ENCODE measurements around the gene NAALAD2.
"Not testable (repeated sequence)": the region's sequence is repeated elsewhere in the genome, so short reads cannot be mapped to it uniquely, and the experiment has no call there.

NAALAD2 gene

DNA sequence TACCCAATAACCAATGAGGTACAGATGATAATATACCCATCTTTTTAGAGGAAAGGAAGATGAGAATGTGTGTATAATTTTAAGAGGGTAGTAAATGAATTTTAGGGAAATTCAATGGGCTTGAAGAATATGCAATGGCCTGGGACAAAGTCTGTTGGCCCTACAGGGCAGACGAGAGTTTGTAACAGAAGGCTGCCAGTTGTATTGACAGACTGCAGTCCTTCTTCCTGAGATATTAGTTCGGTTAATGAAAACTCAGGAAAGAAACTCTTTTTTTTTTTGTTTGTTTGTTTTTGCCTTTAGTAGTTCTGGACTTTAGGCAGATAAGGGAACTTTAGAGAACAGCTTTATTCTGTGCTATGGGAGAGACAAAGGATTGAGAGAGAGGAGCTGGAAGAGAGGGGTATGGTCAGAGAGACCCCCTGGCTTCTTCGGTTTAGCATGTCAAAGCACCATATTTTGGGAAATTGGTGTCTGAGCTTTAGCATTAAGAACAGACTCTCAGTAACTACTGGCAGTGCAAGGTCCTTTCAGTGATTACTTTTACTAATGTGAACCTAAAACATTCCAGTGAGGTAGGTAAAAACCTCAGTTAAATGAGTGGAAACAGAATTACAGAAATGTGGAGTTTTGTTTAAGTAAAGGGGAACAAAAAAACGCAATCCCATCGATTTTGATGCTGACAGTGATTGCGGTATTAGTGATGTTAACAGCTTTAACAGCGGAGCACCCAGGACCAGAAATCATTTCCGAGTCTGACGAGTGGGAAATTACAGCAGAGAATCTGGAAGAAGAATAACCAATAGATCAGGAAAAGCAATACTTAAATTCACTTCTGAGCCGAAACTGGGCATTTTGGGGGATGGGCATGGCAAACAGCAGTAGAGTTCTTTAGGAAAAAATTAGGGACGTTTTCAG lies 644 bp upstream of the NAALAD2 start:
- H3K9me3 ChIP-seq (ENCODE audit: control insufficient read depth, low read length), result no peaks in the 10 kb centered on the region
- peaks cover 8% of the 10 kb centered on the region for H3K4me1 ChIP-seq (ENCODE audit: control insufficient read depth, insufficient read depth, low read length, poor library complexity, severe bottlenecking)
- H3K27ac ChIP-seq (ENCODE audit: low read depth, low read length, severe bottlenecking), result peak overlapping the region; percentile 80
- WGBS, 2 experiments (ENCODE audit: insufficient coverage in 2 of 2), result 14 to 30% methylated on average over 8 to 10 of the region's 11 CpGs
- no peaks in the 10 kb centered on the region for H3K36me3 ChIP-seq (ENCODE audit: control insufficient read depth, insufficient read depth, low read length)
- H3K4me3 ChIP-seq (ENCODE audit: extremely low read depth, insufficient read depth, low read length, poor library complexity, severe bottlenecking), result peak overlapping the region; percentile 65

DNA sequence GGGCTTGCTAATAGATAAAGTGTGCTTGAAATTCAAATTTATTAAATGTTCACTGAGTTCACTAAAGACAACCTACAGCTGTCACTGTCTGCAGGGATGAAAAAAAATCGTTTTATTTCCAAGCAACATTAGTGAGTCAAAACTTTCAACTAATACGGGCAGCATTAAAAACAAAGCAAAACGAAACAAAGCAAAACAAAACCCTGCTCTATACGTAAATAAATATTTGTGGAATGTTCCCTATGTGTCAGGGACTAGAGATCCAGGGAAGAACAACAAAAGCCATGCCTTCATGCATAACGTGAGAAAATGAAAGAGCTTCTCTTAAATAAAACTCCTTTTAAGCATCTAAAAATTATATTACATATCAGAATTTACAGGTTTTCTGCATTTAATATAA lies 553 bp downstream of the NAALAD2 start:
- H3K36me3 ChIP-seq (ENCODE audit: control insufficient read depth, insufficient read depth, low read length), result peaks cover 7% of the 10 kb centered on the region
- no peaks in the 10 kb centered on the region for H3K9me3 ChIP-seq (ENCODE audit: control insufficient read depth, low read length)
- H3K27ac ChIP-seq (ENCODE audit: low read depth, low read length, severe bottlenecking), result peak overlapping the region; percentile 80
- H3K4me3 ChIP-seq (ENCODE audit: extremely low read depth, insufficient read depth, low read length, poor library complexity, severe bottlenecking), result peak overlapping the region; percentile 65
- peaks cover 8% of the 10 kb centered on the region for H3K4me1 ChIP-seq (ENCODE audit: control insufficient read depth, insufficient read depth, low read length, poor library complexity, severe bottlenecking)
- WGBS, 2 experiments (ENCODE audit: insufficient coverage in 2 of 2), result 0% methylated on average over 1 of the region's 5 CpGs; no CpG with 5 or more reads in 1 of the 2 experiments

DNA sequence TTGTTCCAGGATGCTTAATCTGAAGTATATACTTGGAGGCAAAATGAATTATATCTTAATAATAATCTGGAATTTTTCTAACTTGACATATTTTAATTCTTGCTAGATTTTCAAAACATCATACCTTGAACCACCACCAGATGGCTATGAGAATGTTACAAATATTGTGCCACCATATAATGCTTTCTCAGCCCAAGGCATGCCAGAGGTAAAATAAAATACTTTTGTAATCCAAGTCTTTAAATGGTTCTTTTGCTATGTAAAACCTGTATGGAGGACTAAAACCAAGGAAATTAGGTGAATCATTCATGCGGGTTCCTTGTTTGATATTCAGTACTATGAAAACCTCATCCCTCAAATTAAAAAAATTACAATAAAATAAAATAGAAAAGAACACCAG lies 14.4 kb downstream of the NAALAD2 start:
- peaks cover 18% of the 10 kb centered on the region for H3K36me3 ChIP-seq (ENCODE audit: control insufficient read depth, insufficient read depth, low read length)
- peaks cover 9% of the 10 kb centered on the region for H3K4me1 ChIP-seq (ENCODE audit: control insufficient read depth, insufficient read depth, low read length, poor library complexity, severe bottlenecking)
- no CpG with 5 or more reads among the region's 1 CpG for WGBS, 2 experiments (ENCODE audit: insufficient coverage in 2 of 2)
- H3K4me3 ChIP-seq (ENCODE audit: extremely low read depth, insufficient read depth, low read length, poor library complexity, severe bottlenecking), result no peak overlapping the region
- no peaks in the 10 kb centered on the region for H3K9me3 ChIP-seq (ENCODE audit: control insufficient read depth, low read length)
- H3K27ac ChIP-seq (ENCODE audit: low read depth, low read length, severe bottlenecking), result no peak overlapping the region

DNA sequence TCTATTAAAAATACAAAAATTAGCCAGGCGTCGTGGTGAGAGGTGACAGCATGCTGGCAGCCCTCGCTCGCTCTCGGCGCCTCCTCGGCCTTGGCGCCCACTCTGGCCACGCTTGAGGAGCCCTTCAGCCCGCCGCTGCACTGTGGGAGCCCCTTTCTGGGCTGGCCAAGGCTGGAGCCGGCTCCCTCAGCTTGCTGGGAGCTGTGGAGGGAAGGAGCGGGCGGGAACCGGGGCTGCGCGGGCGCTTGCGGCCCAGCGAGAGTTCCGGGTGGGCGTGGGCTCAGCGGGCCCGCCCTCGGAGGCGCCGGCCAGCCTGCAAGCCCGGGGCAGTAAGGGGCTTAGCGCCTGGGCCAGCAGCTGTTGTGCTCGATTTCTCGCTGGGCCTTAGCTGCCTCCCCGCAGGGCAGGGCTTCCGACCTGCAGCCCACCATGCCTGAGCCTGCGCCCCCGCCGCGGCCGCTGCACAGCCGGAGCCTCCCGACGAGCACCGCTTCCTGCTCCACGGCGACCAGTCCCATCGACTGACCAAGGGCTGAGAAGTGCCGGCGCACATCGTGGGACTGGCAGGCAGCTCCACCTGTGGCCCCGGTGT lies 32.6 kb downstream of the NAALAD2 start:
- 95 to 98% methylated on average over 19 to 35 of the region's 49 CpGs for WGBS, 2 experiments (ENCODE audit: insufficient coverage in 2 of 2)
- H3K9me3 ChIP-seq (ENCODE audit: control insufficient read depth, low read length); H3K4me3 ChIP-seq (ENCODE audit: extremely low read depth, insufficient read depth, low read length, poor library complexity, severe bottlenecking); H3K4me1 ChIP-seq (ENCODE audit: control insufficient read depth, insufficient read depth, low read length, poor library complexity, severe bottlenecking); H3K27ac ChIP-seq (ENCODE audit: low read depth, low read length, severe bottlenecking): not testable (repeated sequence)
- peaks cover 34% of the 10 kb centered on the region for H3K36me3 ChIP-seq (ENCODE audit: control insufficient read depth, insufficient read depth, low read length)

DNA sequence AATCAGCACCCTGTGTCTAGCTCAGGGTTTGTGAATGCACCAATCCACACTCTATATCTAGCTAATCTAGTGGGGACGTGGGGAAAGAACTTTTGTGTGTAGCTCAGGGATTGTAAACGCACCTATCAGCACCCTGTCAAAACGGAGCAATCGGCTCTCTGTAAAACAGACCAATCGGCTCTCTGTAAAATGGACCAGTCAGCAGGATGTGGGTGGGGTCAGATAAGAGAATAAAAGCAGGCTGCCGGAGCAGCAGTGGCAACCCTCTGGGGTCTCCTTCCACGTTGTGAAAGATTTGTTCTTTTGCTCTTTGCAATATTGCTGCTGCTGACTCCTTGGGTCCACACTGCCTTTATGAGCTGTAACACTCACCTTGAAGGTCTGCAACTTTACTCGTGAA lies 33.2 kb downstream of the NAALAD2 start:
- H3K4me1 ChIP-seq (ENCODE audit: control insufficient read depth, insufficient read depth, low read length, poor library complexity, severe bottlenecking); H3K27ac ChIP-seq (ENCODE audit: low read depth, low read length, severe bottlenecking); H3K9me3 ChIP-seq (ENCODE audit: control insufficient read depth, low read length); H3K4me3 ChIP-seq (ENCODE audit: extremely low read depth, insufficient read depth, low read length, poor library complexity, severe bottlenecking): not testable (repeated sequence)
- H3K36me3 ChIP-seq (ENCODE audit: control insufficient read depth, insufficient read depth, low read length), result peaks cover 32% of the 10 kb centered on the region
- 80 to 92% methylated on average over 7 to 8 of the region's 8 CpGs for WGBS, 2 experiments (ENCODE audit: insufficient coverage in 2 of 2)

DNA sequence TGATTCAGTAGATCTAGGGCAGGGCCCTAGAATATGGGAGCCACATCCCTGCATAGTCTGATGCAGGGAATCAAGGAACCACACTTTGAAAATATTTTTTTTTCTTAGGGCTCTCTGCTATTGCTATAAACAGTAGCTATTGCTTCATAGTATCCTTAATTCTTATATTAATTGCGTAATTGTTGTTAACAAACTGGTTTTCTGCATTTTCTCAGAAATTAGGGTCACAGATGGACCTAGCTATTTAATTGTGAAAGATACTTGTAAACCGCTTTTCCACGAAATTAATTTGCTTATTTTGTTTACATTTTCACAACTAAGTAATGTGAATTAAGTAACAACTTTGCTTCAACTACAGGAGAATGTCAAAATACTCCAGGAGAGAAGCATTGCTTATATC lies 34.1 kb downstream of the NAALAD2 start:
- H3K27ac ChIP-seq (ENCODE audit: low read depth, low read length, severe bottlenecking), result no peak overlapping the region
- H3K36me3 ChIP-seq (ENCODE audit: control insufficient read depth, insufficient read depth, low read length), result peaks cover 27% of the 10 kb centered on the region
- H3K4me1 ChIP-seq (ENCODE audit: control insufficient read depth, insufficient read depth, low read length, poor library complexity, severe bottlenecking), result peaks cover 9% of the 10 kb centered on the region
- no peaks in the 10 kb centered on the region for H3K9me3 ChIP-seq (ENCODE audit: control insufficient read depth, low read length)
- H3K4me3 ChIP-seq (ENCODE audit: extremely low read depth, insufficient read depth, low read length, poor library complexity, severe bottlenecking), result no peak overlapping the region
- no CpG with 5 or more reads among the region's 3 CpGs for WGBS, 2 experiments (ENCODE audit: insufficient coverage in 2 of 2)

DNA sequence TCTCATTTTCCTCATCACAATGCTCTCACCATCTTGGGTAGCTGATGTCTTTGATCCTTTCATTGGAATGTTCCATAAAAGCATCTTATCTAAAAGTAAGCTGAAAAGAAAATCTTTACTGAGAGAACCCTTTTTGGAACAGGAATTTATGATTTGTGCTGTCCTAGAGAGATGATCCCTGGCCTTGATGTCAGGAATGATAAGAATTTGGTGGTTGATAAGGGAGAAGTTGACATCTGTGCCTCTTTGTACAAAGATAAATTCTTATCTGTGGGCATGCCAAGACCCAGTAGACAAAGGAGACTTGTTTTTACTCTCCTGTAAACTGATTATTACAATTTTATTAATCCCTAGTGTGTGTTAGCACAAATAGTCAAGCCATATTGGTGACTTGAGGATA lies 36.9 kb downstream of the NAALAD2 start:
- peaks cover 20% of the 10 kb centered on the region for H3K36me3 ChIP-seq (ENCODE audit: control insufficient read depth, insufficient read depth, low read length)
- no peak overlapping the region for H3K4me3 ChIP-seq (ENCODE audit: extremely low read depth, insufficient read depth, low read length, poor library complexity, severe bottlenecking)
- H3K4me1 ChIP-seq (ENCODE audit: control insufficient read depth, insufficient read depth, low read length, poor library complexity, severe bottlenecking), result peaks cover 12% of the 10 kb centered on the region
- no peaks in the 10 kb centered on the region for H3K9me3 ChIP-seq (ENCODE audit: control insufficient read depth, low read length)
- H3K27ac ChIP-seq (ENCODE audit: low read depth, low read length, severe bottlenecking), result peak overlapping the region; percentile 25

DNA sequence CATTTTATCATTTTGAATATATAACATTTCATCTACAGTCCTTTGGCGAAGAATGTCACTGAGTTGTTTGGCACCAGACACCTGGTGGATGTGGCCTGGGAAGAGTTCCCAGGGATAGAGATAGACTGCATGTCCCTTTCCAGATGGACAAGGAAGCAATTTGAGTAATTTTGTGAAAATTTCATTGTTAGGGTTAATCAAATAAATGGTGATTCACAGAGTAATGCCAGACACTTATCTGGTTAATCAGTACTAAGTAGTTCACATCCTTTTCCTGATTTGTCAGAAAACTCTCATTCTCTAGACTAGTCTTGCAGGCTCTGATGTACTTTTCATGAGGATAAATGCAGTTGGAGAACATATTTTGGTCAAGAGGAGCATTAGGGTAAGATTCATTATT lies 41.6 kb downstream of the NAALAD2 start:
- Histone ChIP-seq H3K9me3 (ENCODE audit: control insufficient read depth, low read length) (no peaks in the 10 kb centered on the region), H3K27ac (ENCODE audit: low read depth, low read length, severe bottlenecking) (no peak overlapping the region), H3K36me3 (ENCODE audit: control insufficient read depth, insufficient read depth, low read length) (peaks cover 25% of the 10 kb centered on the region), H3K4me3 (ENCODE audit: extremely low read depth, insufficient read depth, low read length, poor library complexity, severe bottlenecking) (no peak overlapping the region), H3K4me1 (ENCODE audit: control insufficient read depth, insufficient read depth, low read length, poor library complexity, severe bottlenecking) (peaks cover 7% of the 10 kb centered on the region)
- WGBS, 2 experiments (ENCODE audit: insufficient coverage in 2 of 2), result no CpG with 5 or more reads among the region's 1 CpG

DNA sequence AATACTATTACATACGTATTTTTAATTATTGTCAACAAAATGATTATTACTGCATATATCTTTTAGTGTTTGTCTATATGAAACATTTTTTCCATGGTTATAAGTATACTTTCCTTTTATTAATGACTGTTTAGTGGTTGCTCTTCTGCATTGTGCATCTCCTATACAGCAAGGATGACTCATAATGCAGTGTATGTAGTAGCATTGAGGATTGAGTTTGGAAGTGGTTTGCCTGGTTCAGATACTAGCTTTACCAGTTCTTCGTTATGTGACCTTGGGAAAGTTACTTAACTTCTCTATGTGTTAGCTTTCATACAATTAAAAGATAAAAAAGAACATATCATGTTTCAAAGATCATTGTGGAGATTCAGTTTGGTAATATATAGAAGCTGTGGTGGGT lies 44.3 kb downstream of the NAALAD2 start:
- H3K9me3 ChIP-seq (ENCODE audit: control insufficient read depth, low read length), result no peaks in the 10 kb centered on the region
- H3K36me3 ChIP-seq (ENCODE audit: control insufficient read depth, insufficient read depth, low read length), result peaks cover 35% of the 10 kb centered on the region
- WGBS, 2 experiments (ENCODE audit: insufficient coverage in 2 of 2), result no CpG with 5 or more reads among the region's 2 CpGs
- H3K4me1 ChIP-seq (ENCODE audit: control insufficient read depth, insufficient read depth, low read length, poor library complexity, severe bottlenecking), result peaks cover 3% of the 10 kb centered on the region
- no peak overlapping the region for H3K4me3 ChIP-seq (ENCODE audit: extremely low read depth, insufficient read depth, low read length, poor library complexity, severe bottlenecking)
- H3K27ac ChIP-seq (ENCODE audit: low read depth, low read length, severe bottlenecking), result no peak overlapping the region

DNA sequence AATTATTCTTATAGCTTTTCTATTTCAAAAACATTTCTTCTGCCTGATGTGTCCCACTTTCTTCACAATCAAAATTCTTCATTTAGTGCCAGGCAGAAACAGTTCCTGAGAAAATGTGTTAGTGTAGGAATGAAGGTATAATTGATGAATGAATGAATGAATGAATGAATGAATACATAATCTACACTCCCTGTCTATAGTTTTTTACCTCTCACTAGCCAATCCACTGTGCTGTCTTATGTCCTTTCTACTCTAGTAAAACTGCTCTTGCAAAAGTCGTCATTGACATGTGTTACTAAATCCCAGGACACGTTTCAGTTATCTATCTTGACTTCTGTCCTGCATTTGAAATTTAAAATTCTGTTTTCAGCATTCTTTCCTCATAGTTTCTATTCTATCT lies 45.5 kb downstream of the NAALAD2 start:
- no peak overlapping the region for H3K27ac ChIP-seq (ENCODE audit: low read depth, low read length, severe bottlenecking)
- WGBS, 2 experiments (ENCODE audit: insufficient coverage in 2 of 2), result 57 to 85% methylated on average over 2 of the region's 2 CpGs
- H3K4me1 ChIP-seq (ENCODE audit: control insufficient read depth, insufficient read depth, low read length, poor library complexity, severe bottlenecking), result peaks cover 3% of the 10 kb centered on the region

DNA sequence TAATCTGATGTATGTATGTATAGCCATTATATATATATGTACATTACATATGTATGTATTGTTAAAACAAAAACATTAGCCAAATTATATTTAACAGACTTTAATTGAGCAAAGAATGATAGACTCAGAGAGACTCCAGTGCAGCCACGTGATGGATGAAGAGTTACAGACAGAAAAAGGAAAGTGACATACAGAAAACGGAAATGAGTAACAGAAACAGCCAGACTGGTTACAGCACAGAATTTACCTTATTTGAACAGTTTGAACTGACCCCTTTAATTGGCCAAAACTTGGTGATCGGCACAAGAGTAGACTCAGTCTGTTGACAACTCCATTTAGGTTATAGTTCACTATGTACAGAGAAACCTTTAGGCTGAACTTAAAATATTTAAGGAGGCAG lies 53.4 kb downstream of the NAALAD2 start:
- H3K27ac ChIP-seq (ENCODE audit: low read depth, low read length, severe bottlenecking), result no peak overlapping the region
- peaks cover 40% of the 10 kb centered on the region for H3K36me3 ChIP-seq (ENCODE audit: control insufficient read depth, insufficient read depth, low read length)
- no peaks in the 10 kb centered on the region for H3K9me3 ChIP-seq (ENCODE audit: control insufficient read depth, low read length)
- no peak overlapping the region for H3K4me3 ChIP-seq (ENCODE audit: extremely low read depth, insufficient read depth, low read length, poor library complexity, severe bottlenecking)
- WGBS, 2 experiments (ENCODE audit: insufficient coverage in 2 of 2), result 96 to 100% methylated on average over 2 of the region's 3 CpGs
- no peaks in the 10 kb centered on the region for H3K4me1 ChIP-seq (ENCODE audit: control insufficient read depth, insufficient read depth, low read length, poor library complexity, severe bottlenecking)

More for the DNA sequence above, 45.5 kb downstream of the NAALAD2 start:
- peaks cover 36% of the 10 kb centered on the region for H3K36me3 ChIP-seq (ENCODE audit: control insufficient read depth, insufficient read depth, low read length)
- H3K4me3 ChIP-seq (ENCODE audit: extremely low read depth, insufficient read depth, low read length, poor library complexity, severe bottlenecking), result no peak overlapping the region
- H3K9me3 ChIP-seq (ENCODE audit: control insufficient read depth, low read length), result no peaks in the 10 kb centered on the region
